Measurements from ENCODE around the gene SLFN14.

The SLFN14 gene

DNA sequence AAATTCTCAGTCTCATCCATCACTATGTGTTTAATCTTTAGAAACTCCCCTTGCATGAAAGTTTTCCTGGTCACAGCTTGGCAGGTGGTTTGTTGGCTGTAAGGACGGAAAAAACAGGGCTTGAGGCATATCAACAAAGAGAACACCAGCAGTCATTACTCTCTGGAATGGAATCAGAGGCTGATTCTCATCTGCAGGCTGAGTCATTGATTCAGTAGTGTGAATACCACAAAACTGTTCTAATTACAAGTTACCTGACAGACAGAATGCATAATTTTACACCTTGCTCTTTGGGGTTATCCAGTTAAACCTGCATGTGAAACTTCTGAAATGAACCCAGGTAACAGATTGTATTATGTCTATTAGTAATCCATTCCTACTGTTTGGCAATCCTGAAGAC is 11.6 kb downstream of the SLFN14 start:
- no peak for DNase-seq (ENCODE audit: extremely low read depth, low read depth)
- no peak overlapping the region for H3K4me3 ChIP-seq (replicated peaks; ENCODE audit: low read depth, low read length)
- TF ChIP-seq, protein P1, sequence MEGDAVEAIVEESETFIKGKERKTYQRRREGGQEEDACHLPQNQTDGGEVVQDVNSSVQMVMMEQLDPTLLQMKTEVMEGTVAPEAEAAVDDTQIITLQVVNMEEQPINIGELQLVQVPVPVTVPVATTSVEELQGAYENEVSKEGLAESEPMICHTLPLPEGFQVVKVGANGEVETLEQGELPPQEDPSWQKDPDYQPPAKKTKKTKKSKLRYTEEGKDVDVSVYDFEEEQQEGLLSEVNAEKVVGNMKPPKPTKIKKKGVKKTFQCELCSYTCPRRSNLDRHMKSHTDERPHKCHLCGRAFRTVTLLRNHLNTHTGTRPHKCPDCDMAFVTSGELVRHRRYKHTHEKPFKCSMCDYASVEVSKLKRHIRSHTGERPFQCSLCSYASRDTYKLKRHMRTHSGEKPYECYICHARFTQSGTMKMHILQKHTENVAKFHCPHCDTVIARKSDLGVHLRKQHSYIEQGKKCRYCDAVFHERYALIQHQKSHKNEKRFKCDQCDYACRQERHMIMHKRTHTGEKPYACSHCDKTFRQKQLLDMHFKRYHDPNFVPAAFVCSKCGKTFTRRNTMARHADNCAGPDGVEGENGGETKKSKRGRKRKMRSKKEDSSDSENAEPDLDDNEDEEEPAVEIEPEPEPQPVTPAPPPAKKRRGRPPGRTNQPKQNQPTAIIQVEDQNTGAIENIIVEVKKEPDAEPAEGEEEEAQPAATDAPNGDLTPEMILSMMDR (IDR thresholded peaks at IDR 0.05; ENCODE audit: low read depth, low read length, missing control alignments), result no peak

- H3K4me3 ChIP-seq (replicated peaks; ENCODE audit: low read depth, low read length), result no peak overlapping the region
- TF ChIP-seq, protein P1 (IDR thresholded peaks at IDR 0.05; ENCODE audit: low read depth, low read length, missing control alignments), result no peak
- DNase-seq (ENCODE audit: extremely low read depth, low read depth), result no peak
Measured at GRCh38 chr17:35548208-35548810, 12.3 kb downstream of the SLFN14 start.

DNA sequence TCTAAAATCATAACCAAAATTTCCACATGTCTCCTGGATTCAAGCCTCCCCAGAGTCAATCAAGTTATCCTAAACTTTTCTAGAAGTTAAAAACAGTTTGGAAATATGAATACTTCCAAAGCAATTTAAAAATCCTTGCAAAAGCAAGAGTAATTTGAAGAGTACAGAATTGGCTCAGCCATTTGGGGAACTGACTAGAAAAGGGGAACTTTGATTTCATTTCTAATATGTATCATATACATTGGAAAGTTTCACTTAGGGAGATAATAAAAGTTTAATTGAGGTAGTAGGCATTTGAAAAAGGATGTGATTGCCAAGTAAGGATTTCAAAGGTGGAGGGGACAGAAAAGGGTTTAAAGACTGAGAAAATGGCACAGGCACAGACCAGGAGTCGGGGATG is 14.1 kb downstream of the SLFN14 start:
- TF ChIP-seq, protein P1 (IDR thresholded peaks at IDR 0.05; ENCODE audit: low read depth, low read length, missing control alignments), result no peak
- DNase-seq (ENCODE audit: extremely low read depth, low read depth), result no peak
- no peak overlapping the region for H3K4me3 ChIP-seq (replicated peaks; ENCODE audit: low read depth, low read length)

- TF ChIP-seq, protein P1 (IDR thresholded peaks at IDR 0.05; ENCODE audit: low read depth, low read length, missing control alignments), result no peak
- H3K4me3 ChIP-seq (replicated peaks; ENCODE audit: low read depth, low read length), result no peak overlapping the region
- DNase-seq (ENCODE audit: extremely low read depth, low read depth), result no peak
Measured at GRCh38 chr17:35545150-35545549, 15.5 kb downstream of the SLFN14 start.

GRCh38 chr17:35543856-35544255 is 16.8 kb downstream of the SLFN14 start:
- H3K4me3 ChIP-seq (replicated peaks; ENCODE audit: low read depth, low read length), result no peak overlapping the region
- DNase-seq (ENCODE audit: extremely low read depth, low read depth), result no peak

DNA sequence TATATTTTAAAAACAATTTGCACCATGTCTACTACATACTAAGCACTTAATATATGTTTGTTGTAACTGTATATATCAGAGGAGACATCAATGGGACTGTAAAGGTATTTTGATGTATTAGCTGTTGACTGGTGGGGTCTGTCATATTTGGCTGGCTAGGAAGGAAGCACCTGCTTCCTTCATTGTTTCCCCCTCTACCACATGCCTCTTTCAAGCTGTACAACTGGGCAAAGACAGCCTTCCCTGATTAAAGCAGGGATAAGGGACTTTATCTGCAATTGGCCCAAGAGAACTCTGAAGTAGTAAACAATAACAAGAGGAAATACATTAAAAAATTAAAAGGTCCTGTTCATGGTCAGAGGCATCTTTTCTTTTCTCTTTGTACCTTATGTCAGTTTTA is 17.6 kb downstream of the SLFN14 start:
- no peak for DNase-seq (ENCODE audit: extremely low read depth, low read depth)
- H3K4me3 ChIP-seq (replicated peaks; ENCODE audit: low read depth, low read length), result no peak overlapping the region
- TF ChIP-seq, protein P1 (IDR thresholded peaks at IDR 0.05; ENCODE audit: low read depth, low read length, missing control alignments), result no peak

More at GRCh38 chr17:35543856-35544255, 16.8 kb downstream of the SLFN14 start:
- TF ChIP-seq, protein P1 (IDR thresholded peaks at IDR 0.05; ENCODE audit: low read depth, low read length, missing control alignments), result no peak

GRCh38 chr17:35541434-35541833 is 19.2 kb downstream of the SLFN14 start:
- TF ChIP-seq, protein P1 (IDR thresholded peaks at IDR 0.05; ENCODE audit: low read depth, low read length, missing control alignments), result no peak
- no peak overlapping the region for H3K4me3 ChIP-seq (replicated peaks; ENCODE audit: low read depth, low read length)
- DNase-seq (ENCODE audit: extremely low read depth, low read depth), result no peak
